8988T (cell line): ENCODE data around the gene KIRREL3.

Experiments
- DNase-seq: peaks from one replicate; pipeline ENCODE4 v3.0.0; 2011

Gene KIRREL3

DNA sequence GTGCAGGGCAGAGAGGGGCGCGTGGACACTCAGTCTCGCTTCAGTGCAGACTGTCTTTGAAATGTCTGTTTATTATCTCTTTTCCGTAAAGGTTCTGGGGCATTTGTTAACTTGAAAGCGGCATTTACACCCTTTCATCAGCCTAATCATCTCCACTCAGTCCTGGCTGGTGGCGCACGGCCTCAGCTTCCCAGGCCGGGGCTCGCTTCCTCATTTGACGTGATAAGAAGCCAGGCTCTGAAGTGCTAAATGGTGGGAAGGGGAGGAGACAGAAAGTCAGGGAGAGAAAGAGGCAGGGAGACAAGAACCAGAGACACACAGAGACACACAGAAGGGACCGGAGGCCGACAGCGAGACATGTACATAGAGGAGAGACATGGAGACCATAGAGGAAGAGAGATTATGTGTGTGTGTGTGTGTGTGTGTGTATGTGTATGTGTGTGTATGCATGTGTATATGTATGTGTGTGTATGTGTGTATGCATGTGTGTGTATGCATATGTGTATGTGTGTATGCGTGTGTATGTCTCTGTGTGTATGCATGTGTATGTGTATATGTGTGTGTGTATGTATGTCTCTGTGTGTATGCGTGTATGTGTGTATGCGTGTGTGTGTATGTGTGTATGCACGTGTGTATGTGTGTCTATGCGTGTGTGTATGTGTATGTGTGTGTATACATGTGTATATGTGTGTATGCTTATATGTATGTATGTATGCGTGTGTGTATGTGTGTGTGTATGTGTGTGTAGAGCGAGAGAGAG is 543.6 kb downstream of the KIRREL3 start:
- DNase-seq = no peak

DNA sequence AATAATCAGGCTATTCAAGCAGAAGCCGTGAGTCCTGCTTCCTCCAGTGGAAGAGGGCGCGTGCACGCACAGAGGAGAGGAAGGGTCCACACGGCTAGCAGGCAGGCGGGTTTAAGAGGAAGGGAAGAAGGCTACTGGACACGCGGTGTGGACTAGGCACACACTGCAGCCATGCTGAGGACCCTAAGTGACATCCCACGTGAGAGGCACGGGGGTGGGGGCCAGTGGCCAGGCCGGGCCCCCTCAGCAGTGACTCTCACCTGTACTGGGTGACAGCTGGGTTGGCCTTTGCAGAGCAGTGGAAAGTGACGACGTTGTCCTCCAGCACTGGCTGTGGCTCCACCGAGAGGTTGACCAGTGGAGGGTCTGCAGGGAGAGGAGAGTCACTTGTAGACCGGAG is 544.5 kb downstream of the KIRREL3 start:
- no peak for DNase-seq

DNA sequence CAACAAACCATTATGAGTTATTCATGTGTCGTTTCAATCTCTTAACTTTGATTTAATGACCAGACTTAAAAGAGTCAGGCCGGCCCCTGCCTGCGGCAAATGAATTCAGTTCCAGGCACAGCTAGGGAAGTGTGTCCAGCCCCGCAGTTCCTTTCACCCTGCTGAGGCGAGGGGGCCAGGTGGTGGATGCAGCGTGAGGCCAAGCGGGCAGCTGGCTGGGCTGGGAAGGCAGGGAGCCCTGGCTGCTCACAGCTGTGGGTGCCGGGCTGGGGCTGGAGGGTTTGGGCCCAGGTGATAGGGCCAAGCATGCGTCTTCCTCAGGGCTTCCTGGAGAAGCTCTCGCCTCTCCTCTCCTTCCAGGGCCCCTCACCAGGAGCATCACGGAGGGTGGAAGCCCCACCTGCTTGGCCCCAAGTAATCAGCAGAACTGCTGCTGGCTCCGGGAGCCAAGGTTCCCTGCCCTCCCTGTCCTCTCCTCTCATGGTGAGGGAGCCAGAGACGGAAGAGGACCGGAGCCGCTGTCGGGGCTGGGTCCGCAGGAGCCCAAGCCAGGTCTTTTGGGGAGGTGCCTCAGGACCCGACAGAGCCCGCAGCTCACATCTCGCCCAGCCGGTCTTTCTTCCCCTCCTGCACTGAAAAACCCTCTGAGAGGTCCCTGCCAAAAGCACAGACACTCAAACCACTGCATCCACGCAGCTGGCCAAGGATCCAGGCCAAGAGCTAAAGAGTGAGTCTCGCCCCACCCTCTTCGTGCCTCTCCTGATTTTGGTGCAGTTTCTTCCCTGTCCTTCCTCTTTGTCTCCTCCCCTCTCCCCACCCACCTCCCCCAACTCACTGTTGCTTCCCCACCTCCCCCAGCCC is 548.1 kb downstream of the KIRREL3 start:
- DNase-seq = no peak

DNA sequence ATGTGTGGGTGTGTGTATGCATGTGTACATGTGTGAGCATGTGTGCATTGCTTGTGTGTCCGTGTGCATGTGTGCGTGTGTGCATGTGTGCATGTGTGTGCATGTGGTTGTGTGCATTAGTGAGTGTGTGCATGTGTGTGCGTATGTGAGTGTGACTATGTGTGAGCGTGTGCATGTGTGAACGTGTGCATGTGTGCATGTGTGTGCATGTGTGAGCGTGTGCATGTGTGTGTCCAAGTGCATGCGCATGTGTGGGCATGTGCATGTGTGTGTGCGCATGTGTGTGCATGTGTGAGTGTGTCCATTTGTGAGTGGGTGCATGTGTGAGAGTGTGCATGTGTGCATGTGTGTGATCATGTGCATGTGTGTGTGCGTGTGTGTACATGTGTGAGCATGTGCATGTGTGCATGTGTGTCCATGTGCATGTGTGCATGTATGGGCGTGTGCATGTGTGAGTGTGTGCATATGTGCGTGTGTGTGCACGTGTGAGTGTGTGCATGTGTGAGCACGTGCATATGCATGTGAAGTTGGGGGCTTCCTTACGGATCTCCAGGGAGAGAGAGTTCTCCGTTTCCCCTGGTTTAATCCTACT is 549.3 kb downstream of the KIRREL3 start:
- DNase-seq = no peak

DNA sequence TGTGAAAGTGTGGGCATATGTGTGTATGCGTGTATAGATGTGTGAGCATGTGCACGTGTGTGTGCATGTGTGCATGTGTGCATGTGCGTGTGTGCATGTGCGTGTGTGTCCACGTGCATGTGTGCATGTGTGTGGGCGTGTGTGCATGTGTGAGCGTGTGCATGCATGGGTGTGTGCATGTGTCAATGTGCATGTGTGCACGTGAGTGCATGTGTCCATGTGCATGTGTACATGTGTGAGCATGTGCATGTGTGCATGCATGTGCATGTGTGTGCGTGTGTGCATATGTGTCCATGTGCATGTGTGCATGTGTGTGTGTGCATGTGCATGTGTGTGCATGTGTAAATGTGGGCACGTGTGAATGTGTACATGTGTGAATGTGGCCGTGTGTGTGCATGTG is 549.8 kb downstream of the KIRREL3 start:
- no peak for DNase-seq

DNA sequence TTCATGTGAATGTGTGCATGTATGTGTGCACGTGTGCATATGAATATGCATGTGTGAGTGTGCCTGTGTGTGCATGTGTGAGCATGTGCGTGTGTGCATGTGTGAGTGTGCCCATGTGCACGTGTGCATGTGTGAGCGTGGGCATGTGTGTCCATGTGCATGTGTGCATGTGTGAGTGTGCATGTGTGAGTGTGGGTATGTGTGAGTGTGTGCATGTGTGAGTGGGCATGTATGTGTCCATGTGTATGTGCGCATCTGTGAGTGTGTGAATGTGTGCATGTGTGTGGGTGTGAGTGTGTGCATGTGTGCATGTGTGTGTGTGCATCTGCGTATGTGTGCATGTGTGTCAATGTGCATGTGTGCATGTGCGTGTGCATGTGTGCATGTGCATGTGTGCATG is 550.4 kb downstream of the KIRREL3 start:
- no peak for DNase-seq

DNA sequence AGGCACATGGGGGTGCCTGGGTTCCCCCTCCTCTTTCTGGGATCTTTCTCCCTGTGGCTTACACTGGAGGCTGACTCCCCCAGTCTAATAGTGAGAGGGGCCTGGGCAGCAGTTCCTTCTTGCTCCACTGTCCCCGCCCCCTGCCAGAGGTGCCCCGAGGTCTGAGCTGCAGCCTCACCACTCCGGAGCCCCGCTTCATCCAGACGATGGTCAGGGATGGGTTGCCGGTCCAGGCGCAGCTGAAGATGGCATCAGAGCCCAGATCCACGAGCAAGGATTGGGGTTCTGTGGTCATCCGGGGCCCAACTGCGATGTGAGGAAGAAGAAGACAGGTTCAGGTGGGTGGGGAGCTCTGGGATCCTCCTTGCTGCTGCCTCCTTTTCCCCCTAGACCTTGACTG is 554.0 kb downstream of the KIRREL3 start:
- no peak for DNase-seq

DNA sequence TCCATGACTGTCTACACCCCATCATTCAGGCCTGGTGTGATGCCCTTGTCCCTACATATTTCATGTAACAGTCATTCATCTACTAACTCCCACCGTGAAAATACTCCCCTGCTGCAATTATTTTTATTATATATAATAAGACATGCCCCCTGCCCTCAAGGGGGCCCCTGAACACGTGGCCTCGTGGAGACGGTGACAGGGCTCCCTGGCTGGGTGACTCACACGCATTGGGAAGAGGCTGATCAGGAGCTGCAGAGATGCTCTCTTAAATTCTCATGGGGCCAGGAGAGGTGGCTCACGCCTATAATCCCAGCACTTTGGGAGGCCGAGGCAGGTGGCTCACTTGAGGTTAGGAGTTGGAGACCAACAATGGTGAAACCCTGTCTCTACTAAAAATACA is 556.5 kb downstream of the KIRREL3 start:
- DNase-seq = no peak

DNA sequence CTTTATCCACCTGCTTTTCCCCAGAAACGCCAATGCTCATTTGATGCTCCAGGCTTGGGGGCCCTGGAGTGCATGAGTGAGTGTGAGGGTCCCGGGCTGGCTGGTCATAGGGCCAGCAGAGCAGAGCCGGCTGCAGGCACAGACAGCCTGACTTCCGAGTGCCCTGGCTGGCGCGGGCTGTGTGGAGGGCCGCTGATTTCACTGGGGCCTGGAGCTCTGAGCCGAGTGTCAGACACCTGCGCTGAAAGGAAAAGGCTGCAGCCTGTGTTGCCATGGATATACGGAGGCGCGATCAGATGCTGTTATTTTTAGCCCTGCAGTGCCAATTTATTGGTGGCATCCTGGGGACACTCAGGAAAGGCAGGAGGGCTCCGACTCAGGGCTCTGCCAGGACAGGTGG is 557.5 kb downstream of the KIRREL3 start:
- DNase-seq = no peak

DNA sequence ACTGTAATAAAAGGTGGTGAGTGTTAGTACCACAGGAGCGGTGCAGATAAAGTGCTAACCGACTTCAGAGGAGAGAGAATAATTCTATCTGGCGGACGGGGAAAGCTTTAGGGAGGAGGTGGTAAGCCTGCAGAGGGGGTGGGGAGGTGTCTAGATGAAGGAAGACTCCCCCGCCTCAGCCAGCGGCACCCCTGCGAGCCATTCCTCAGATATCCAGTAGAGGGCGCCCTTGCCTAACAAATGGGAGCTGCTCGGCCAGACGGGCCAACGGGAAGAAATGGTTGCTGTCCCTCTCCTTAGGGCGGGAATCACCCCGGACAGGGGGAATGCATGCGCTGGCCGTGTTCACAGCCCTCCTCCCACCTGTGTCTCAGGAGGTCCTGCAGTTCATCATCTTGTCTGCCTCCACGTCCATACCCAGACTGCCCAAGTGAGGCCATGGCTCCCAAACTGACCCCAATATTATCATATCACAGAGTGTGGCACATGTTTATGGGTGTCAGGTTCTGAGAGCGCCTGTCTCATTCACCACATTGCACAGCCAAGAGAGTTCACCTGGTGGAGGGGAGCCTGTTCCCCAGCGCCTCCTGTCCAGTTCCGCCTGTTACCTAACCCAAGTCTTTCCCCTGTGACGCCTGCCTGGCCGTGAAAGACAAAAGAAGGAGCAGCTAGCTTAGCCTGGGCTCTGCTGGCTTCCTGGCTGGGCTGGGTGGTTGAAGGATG is 559.6 kb downstream of the KIRREL3 start:
- DNase-seq = peak; percentile 98

DNA sequence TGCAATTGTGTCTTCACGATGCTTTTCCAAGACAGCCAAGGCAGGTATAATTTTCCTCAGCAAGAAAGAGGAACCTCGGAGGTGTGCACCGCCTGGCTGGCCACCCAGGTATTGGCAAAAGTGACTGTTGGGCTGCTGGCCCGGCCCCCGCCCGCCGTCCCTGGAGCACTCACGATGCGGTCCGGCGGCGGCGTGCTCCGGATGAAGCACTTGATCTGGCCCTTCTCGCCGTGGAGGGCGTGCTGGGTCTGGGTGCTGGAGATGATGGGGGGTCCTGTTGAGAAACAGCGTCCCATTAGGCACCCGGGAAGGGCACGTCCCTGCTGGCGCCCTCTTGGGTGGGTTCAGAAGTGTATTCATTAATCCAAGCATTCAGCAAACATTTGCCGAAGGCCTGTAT is 560.3 kb downstream of the KIRREL3 start:
- no peak for DNase-seq

DNA sequence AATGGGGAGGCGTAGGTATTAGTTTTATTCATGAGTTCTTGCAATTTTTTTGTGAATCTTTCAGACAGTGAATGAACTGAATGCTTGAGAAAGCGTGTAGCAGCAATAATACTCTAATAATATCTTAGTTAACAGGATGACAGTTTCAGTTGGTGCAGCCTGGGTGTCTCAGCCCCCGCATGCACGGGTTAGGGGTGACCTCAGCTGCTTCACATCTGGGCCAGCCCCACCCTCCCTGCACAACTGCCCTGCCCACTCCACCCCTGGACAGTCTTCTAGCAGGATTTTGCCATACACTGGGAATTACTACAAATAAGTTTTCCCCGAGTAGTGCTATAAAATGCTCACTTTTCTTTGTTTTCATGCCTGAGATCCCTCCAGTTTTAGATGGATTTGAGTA is 561.9 kb downstream of the KIRREL3 start:
- no peak for DNase-seq

DNA sequence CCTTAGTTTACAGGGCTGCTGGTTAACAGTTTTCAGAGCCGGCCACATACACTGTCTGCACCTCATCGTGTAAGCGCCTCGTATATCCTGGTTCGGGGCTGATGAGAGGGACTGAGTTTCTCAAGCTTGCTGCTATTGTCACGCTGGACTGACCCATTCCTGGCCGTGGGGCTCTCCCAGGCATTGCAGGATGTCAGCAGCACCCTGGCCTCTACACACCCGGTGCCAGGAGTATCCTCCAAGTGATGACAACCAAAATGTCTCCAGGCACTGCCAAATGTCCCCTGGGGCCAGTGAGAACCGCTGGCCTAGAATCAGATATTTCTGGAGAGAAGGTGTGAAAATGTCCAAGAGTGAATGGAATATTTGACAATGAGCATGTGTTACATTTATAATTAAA is 562.3 kb downstream of the KIRREL3 start:
- no peak for DNase-seq

DNA sequence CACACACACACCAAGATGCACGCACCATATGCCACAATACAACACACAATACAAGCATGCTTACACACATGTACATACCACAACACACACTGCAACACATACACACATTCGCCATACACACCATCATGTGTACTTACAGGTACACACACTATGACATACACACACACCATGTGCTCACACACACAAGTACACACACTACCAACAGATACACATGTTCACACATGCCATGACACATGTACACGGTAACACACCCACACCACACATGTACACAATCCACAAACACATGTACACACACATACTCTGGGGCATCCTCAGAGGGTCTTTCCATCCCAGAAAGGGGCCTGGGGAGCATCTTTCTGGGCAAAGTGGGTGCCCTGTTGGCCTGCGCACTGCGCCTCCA is 562.8 kb downstream of the KIRREL3 start:
- no peak for DNase-seq

DNA sequence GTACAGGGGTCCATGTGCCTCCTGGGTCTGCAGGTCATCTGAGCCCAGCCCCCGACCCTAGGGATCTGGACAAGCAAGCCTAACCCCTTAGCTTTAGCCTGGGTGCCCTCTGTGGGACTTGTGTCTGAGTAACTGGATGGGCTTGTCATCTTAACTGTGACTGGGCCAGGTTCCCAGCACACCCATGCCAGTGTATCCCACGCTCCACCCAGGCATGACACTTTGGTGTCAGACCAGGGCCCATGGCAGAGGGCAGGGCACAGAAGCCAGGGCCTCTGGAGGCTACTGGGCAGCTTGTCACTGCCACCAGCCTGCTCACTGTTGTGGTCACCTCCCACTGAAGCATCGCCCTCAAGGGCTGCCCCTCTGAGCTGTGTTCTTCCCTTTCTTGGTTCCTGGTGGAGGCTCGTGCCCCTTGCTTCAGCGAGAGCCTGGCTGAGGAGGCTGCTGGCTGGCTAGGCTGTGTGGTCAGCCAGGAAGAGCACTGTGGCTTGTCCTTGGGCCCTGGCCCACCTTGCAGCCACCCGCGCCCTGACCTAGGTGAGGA is 564.3 kb downstream of the KIRREL3 start:
- no peak for DNase-seq

DNA sequence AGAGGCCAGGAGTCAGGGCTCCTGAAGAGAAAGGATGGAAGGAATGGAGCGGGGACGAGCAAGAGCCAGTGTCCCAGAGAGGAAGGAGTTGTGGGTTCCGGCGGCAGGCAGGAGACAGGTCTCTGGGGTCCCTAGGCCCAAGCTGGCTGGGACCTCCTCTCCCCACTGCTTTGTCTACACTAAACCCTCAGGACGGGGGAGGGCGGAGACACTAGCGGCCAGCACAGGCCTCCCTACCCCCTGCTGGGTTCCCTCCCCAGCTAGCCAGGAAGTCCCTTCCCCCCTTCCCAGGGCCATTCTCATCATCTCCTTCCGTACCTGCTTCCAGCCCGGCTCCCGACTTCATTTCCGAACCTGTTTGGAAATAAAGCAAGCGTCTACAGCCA is 565.6 kb downstream of the KIRREL3 start:
- no peak for DNase-seq

DNA sequence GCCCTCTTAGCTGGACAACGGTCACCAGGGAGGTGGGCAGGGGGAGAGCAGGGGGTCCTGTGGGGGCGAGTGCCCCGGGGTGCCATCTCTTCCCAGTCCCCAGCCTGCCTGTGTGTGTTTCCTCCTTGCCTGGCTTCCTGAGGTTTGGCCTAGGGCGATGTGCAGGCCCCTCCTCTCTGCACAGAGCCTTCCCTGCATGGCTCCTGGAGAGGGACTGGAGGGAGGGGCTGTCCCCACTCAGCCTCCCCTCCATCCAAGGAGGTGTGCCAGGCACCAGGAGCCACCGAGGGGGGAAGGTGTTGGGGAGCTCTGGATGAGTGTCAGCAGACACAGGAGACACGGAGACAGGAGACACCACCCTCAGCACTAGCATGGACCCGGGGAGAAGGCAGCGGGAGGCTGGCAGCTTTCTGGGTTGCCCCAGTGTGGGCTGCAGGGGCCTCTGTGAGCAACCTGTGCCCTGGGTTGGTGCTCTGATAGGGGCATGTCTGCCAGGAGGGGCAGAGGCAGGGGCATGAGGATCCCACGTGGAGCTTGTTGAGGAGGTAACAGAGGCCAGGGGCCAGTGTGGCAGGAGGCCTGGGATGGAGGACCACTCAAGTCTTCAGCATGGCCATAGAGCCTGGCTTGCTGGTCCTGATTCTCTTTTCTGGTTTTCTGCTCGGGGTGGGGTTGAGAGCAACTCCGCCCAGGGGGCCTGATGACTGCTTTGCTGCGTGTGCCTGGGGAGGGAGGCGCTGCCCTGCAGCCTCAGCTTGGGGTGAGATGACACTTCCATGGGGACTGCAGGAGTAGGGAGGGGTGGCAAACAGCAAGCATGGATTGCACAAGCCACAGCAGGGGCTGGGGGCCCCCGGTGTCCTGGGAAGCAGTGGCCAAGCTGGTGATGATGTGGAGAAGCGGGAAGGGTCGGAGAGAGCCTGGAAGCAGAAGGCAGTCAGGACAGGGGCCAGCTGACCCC is 566.3 kb downstream of the KIRREL3 start:
- no peak for DNase-seq

DNA sequence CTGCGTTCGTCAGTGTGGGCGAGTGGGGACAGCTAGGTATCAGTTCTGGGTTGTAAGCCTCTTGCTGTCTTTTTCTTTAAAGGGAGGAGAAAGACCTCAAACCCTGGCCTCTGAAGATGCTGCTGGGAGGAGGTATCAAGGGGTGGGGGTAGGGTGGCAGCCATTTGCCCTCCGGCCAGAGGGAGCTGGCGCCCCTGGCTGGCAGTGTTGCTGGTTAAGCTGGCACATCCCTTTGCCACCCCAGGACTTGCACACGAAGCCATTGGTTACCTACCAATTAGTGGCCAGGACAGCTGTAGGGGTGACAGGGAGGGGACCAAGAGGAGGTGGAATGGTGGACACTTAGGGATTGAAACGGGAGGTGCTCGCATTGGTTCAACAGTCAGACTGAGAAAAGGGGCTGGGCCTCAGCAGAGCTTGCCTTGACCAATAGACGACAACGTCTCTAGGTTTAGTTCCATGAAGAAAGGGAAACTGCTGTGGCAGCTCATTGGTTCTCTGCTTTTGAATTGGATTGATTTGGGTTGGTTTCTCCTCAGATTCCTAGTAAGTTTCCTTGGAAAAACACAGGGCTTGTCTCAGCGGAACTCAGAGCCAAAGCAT is 567.2 kb downstream of the KIRREL3 start:
- DNase-seq = no peak

DNA sequence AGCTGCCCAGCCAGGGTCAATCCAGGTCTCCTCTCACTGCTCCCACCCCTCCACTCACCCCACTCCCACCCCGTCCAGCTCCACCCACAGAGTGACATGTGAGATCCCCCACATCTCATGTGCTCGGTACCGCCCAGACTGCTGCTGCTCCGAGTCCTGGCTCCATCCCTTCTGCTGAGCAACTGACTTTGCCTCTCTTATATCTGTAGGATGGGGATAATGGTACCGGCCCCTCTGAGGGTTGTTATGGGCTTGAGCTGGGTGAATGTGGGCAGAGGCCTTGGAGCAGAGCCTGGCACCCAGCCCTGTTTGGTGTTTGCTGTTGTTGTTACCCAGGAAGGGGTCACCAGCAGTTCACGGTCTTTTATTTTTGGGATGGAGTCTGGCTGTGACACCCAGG is 568.0 kb downstream of the KIRREL3 start:
- no peak for DNase-seq

DNA sequence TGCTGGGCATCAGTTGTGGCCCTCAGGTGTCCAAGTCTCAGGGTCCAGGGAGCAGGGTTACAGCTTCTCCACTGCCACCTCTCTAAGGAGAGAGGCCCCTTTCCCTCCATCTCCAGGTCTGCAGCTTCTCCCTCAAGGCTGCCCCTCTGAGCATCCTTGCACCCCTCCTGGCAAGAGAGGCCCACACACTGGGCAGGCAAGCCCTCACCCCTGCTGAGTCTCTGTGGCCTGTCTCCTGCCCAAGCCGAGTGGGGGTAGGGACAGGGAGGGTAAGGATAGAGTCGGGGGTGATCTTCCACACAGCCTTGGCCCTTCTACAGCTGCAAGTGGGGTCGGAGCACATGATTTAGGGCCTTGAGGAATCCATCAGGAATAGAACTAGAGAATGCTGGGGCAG is 568.5 kb downstream of the KIRREL3 start:
- DNase-seq = no peak

DNA sequence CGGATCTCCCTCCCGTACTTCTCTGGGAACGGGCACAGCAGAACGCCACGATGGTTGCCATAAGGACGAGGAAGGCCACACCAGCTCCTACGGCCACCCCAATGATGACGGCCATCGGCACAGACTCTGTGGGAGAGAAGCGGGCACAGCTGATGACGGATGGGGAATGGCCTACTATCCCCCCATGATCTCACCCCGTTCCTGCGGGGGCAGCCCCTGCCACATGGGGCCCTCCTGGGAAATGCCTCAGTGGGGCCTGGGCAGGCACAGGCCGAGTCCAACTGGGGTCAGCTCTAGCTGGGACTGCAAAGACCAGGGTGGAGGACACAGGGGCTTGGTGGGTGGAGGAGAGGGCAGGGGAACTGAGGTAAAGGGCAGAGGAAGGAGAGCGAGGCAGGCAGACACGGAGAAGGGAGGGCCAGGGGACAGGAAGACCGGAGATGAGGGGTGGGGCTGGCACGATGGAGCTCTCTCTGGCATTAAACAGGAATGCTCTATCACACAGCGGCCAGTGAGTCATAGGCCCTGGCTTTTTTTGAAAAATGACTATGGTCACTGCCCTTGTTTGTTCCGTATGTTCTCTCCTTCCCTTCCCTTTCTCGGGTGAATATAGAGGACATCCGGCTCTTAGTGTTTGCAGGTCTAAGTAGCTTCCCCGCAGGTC is 569.0 kb downstream of the KIRREL3 start:
- peak; percentile 71 for DNase-seq
